GM23338 (cell line): ENCODE results near the gene UNC5C. TPM values are rescaled to one million over a fixed set of nuclear protein-coding genes. Genes with fewer than 3 reads are reported as not detected.

Experiments used
- ATAC-seq: fragments of 200-7000 bp; cut with Tn5 transposase; 3 replicates; pipeline ENCODE4 v1.9.1; 2020
- DNase-seq: peaks from one replicate; pipeline ENCODE4 v3.0.0-alpha.2; 2015; ENCODE audit warnings: low spot score
- H2AFZ ChIP-seq: fragments of 200-600 bp; sonication (generic); 2 replicates; pipeline ENCODE4 v1.8.0; 2016; ENCODE audit warnings: antibody characterized with exemption, mild to moderate bottlenecking, moderate library complexity
- H3F3A ChIP-seq: fragments of 200-600 bp; sonication (generic); replicated peaks from 2 replicates; pipeline ENCODE4 v1.8.0; 2017; ENCODE audit warnings: antibody characterized with exemption, mixed run types, low read depth
- H3K27ac ChIP-seq: fragments of 200-600 bp; sonication (generic); 2 replicates; pipeline ENCODE4 v1.6.1; 2016; ENCODE audit warnings: low read depth
- H3K27me3 ChIP-seq: fragments of 200-600 bp; sonication (generic); 2 replicates; pipeline ENCODE4 v1.8.0; 2016; ENCODE audit warnings: mild to moderate bottlenecking, mixed run types, moderate library complexity; ENCODE audit not compliant: insufficient read depth
- H3K36me3 ChIP-seq: fragments of 200-600 bp; sonication (generic); 2 replicates; pipeline ENCODE4 v1.8.0; 2016; ENCODE audit warnings: mild to moderate bottlenecking; ENCODE audit not compliant: insufficient read depth
- H3K4me1 ChIP-seq: fragments of 200-600 bp; sonication (generic); 2 replicates; pipeline ENCODE4 v1.8.0; 2016; ENCODE audit warnings: mild to moderate bottlenecking, moderate library complexity; ENCODE audit not compliant: insufficient read depth
- H3K4me2 ChIP-seq: fragments of 200-600 bp; sonication (generic); 2 replicates; pipeline ENCODE4 v1.7.1; 2017; ENCODE audit warnings: mixed run types
- H3K4me3 ChIP-seq: fragments of 200-600 bp; sonication (generic); 2 replicates; pipeline ENCODE4 v1.6.1; 2016; ENCODE audit warnings: mixed run types
- H3K79me2 ChIP-seq: fragments of 200-600 bp; sonication (generic); replicated peaks from 2 replicates; pipeline ENCODE4 v1.8.0; 2017; ENCODE audit warnings: mild to moderate bottlenecking; ENCODE audit not compliant: insufficient read depth
- H3K9me2 ChIP-seq: fragments of 200-600 bp; sonication (generic); 2 replicates; pipeline ENCODE4 v1.8.0; 2017; ENCODE audit not compliant: insufficient read depth
- H4K20me1 ChIP-seq: fragments of 200-600 bp; sonication (generic); replicated peaks from 2 replicates; pipeline ENCODE4 v1.8.0; 2017; ENCODE audit warnings: mild to moderate bottlenecking; ENCODE audit not compliant: insufficient read depth
- H3K27ac Mint-ChIP-seq: 2 replicates; pipeline ENCODE4 v1.8.0; 2020; ENCODE audit warnings: inconsistent platforms, mild to moderate bottlenecking, moderate library complexity, mixed read lengths
- H3K27me3 Mint-ChIP-seq: 3 replicates; pipeline ENCODE4 v1.8.0; 2022; ENCODE audit warnings: low read depth, mild to moderate bottlenecking, moderate library complexity, mixed read lengths, inconsistent platforms; ENCODE audit not compliant: insufficient read depth, poor library complexity
- H3K36me3 Mint-ChIP-seq: 3 replicates; pipeline ENCODE4 v1.8.0; 2021; ENCODE audit warnings: low read depth, mild to moderate bottlenecking, inconsistent platforms, moderate library complexity, mixed read lengths
- H3K4me1 Mint-ChIP-seq: 3 replicates; pipeline ENCODE4 v1.8.0; 2020; ENCODE audit warnings: mild to moderate bottlenecking, inconsistent platforms, mixed read lengths
- H3K4me3 Mint-ChIP-seq: 3 replicates; pipeline ENCODE4 v1.8.0; 2021; ENCODE audit warnings: moderate library complexity, mild to moderate bottlenecking, inconsistent platforms, mixed read lengths
- H3K9me3 Mint-ChIP-seq: 3 replicates; pipeline ENCODE4 v1.8.0; 2020; ENCODE audit warnings: moderate library complexity, mild to moderate bottlenecking, inconsistent platforms, mixed read lengths
- CREB1 ChIP-seq: fragments of 250-450 bp; sonication (Bioruptor Pico); IDR thresholded peaks from 2 replicates; pipeline ENCODE4 v1.5.0; 2020; ENCODE audit warnings: low read depth, mild to moderate bottlenecking, moderate library complexity
- EZH2 ChIP-seq: fragments of 200-600 bp; sonication (generic); IDR thresholded peaks from one replicate; pipeline ENCODE4 v1.8.0; 2017; ENCODE audit warnings: antibody characterized with exemption, mild to moderate bottlenecking, low read depth; ENCODE audit not compliant: unreplicated experiment
- EZH2phosphoT487 ChIP-seq: fragments of 200-600 bp; sonication (generic); IDR thresholded peaks from one replicate; pipeline ENCODE4 v1.8.1; 2018; ENCODE audit warnings: antibody characterized with exemption; ENCODE audit not compliant: unreplicated experiment
- JUNB ChIP-seq: IDR thresholded peaks from one replicate; pipeline ENCODE4 v1.6.1; 2016; ENCODE audit warnings: antibody characterized with exemption; ENCODE audit not compliant: unreplicated experiment
- NANOG ChIP-seq: IDR thresholded peaks from 2 replicates; pipeline ENCODE4 v1.6.1; 2016; ENCODE audit warnings: antibody characterized with exemption, borderline replicate concordance
- POLR2AphosphoS5 ChIP-seq: IDR thresholded peaks from 2 replicates; pipeline ENCODE4 v1.6.1; 2016; ENCODE audit warnings: antibody characterized with exemption, low read depth
- STAT1 ChIP-seq: IDR thresholded peaks from one replicate; pipeline ENCODE4 v1.6.1; 2016; ENCODE audit warnings: antibody characterized with exemption; ENCODE audit not compliant: unreplicated experiment
- ZNF331 ChIP-seq: fragments of 250-450 bp; sonication (Bioruptor Pico); IDR thresholded peaks from 2 replicates; pipeline ENCODE4 v1.5.0; 2020; ENCODE audit warnings: low read depth, mild to moderate bottlenecking, moderate library complexity
- polyA plus RNA-seq: library from polyadenylated mRNA; unstranded; fragments of >200 nt; fragmentation: Nextera tagmentation; extraction: Ambion mirVana; gene quantifications from 2 replicates; pipeline ENCODE4 v1.2.1, GENCODE V29; 2016
- total RNA-seq: library from RNA; depleted of rRNA; stranded (reverse); fragments of >200 nt; shearing (Covaris generic); gene quantifications from 2 replicates; pipeline ENCODE4 v1.2.3, GENCODE V29; 2014
- TF ChIP-seq, protein P1 (sequence below): fragments of 250-450 bp; sonication (Bioruptor Pico); IDR thresholded peaks from 2 replicates; pipeline ENCODE4 v1.5.0; 2020; ENCODE audit warnings: mild to moderate bottlenecking, moderate library complexity
- TF ChIP-seq, protein P2 (sequence below): IDR thresholded peaks from 2 replicates; pipeline ENCODE4 v1.6.1; 2016; ENCODE audit warnings: antibody characterized with exemption
- TF ChIP-seq, protein P3 (sequence below): IDR thresholded peaks from one replicate; pipeline ENCODE4 v1.6.1; 2018; ENCODE audit warnings: antibody characterized with exemption; ENCODE audit not compliant: unreplicated experiment

The UNC5C gene
- total and polyA plus RNA-seq, 2 experiments from 2014 or later, result 0.08 to 0.21 TPM

DNA sequence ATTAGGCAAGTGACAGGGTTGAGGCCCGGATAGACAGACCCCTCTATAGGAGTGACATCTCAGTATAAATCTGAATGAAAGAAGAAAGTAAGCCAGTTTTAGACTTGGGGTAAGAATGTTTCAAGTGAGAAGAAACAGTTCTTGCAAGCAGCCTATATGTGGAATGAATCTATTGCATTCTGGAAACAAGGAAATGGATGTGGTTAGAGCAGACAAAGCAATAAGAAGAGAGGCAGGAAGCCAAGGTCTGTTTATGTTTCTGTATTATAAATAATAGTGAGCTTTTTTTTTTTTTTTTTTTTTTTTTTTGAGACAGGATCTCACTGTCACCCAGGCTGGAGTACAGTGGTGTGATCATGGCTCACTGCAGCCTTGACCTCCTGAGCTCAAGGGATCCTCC lies 255.8 kb downstream of the UNC5C start (continued):
- TF ChIP-seq, protein P1, sequence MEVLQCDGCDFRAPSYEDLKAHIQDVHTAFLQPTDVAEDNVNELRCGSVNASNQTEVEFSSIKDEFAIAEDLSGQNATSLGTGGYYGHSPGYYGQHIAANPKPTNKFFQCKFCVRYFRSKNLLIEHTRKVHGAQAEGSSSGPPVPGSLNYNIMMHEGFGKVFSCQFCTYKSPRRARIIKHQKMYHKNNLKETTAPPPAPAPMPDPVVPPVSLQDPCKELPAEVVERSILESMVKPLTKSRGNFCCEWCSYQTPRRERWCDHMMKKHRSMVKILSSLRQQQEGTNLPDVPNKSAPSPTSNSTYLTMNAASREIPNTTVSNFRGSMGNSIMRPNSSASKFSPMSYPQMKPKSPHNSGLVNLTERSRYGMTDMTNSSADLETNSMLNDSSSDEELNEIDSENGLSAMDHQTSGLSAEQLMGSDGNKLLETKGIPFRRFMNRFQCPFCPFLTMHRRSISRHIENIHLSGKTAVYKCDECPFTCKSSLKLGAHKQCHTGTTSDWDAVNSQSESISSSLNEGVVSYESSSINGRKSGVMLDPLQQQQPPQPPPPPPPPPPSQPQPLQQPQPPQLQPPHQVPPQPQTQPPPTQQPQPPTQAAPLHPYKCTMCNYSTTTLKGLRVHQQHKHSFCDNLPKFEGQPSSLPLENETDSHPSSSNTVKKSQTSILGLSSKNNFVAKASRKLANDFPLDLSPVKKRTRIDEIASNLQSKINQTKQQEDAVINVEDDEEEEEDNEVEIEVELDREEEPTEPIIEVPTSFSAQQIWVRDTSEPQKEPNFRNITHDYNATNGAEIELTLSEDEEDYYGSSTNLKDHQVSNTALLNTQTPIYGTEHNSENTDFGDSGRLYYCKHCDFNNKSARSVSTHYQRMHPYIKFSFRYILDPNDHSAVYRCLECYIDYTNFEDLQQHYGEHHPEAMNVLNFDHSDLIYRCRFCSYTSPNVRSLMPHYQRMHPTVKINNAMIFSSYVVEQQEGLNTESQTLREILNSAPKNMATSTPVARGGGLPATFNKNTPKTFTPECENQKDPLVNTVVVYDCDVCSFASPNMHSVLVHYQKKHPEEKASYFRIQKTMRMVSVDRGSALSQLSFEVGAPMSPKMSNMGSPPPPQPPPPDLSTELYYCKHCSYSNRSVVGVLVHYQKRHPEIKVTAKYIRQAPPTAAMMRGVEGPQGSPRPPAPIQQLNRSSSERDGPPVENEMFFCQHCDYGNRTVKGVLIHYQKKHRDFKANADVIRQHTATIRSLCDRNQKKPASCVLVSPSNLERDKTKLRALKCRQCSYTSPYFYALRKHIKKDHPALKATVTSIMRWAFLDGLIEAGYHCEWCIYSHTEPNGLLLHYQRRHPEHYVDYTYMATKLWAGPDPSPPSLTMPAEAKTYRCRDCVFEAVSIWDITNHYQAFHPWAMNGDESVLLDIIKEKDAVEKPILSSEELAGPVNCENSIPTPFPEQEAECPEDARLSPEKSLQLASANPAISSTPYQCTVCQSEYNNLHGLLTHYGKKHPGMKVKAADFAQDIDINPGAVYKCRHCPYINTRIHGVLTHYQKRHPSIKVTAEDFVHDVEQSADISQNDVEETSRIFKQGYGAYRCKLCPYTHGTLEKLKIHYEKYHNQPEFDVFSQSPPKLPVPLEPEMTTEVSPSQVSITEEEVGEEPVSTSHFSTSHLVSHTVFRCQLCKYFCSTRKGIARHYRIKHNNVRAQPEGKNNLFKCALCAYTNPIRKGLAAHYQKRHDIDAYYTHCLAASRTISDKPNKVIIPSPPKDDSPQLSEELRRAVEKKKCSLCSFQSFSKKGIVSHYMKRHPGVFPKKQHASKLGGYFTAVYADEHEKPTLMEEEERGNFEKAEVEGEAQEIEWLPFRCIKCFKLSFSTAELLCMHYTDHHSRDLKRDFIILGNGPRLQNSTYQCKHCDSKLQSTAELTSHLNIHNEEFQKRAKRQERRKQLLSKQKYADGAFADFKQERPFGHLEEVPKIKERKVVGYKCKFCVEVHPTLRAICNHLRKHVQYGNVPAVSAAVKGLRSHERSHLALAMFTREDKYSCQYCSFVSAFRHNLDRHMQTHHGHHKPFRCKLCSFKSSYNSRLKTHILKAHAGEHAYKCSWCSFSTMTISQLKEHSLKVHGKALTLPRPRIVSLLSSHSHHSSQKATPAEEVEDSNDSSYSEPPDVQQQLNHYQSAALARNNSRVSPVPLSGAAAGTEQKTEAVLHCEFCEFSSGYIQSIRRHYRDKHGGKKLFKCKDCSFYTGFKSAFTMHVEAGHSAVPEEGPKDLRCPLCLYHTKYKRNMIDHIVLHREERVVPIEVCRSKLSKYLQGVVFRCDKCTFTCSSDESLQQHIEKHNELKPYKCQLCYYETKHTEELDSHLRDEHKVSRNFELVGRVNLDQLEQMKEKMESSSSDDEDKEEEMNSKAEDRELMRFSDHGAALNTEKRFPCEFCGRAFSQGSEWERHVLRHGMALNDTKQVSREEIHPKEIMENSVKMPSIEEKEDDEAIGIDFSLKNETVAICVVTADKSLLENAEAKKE (CRISPR knock-in tag), result no peak
- TF ChIP-seq EZH2phosphoT487 (no peak), ZNF331 (CRISPR knock-in tag) (no peak), STAT1 (no peak), POLR2AphosphoS5 (no peak), EZH2 (no peak)
- TF ChIP-seq, protein P2, sequence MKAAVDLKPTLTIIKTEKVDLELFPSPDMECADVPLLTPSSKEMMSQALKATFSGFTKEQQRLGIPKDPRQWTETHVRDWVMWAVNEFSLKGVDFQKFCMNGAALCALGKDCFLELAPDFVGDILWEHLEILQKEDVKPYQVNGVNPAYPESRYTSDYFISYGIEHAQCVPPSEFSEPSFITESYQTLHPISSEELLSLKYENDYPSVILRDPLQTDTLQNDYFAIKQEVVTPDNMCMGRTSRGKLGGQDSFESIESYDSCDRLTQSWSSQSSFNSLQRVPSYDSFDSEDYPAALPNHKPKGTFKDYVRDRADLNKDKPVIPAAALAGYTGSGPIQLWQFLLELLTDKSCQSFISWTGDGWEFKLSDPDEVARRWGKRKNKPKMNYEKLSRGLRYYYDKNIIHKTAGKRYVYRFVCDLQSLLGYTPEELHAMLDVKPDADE, result no peak

DNA sequence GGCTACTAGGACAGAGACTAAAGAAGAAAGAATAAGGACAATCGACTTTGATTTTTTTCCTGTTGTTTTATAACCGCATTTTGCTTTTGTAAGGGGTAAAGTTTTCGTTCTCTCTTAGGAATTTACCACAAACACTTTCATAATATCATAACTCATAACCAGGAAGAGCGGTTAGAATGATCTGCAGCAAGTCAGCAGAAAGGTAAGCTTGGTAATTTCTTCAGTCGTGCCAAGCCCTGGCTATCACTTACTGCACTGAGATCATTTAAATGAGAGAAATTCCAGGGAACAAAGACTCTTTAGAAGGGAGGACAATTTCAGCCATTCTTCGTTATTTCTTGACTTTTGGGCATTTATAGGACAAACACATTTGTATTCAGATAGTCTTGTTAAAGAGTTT lies 258.1 kb downstream of the UNC5C start:
- Mint-ChIP-seq H3K4me1 (peaks cover 5% of the 10 kb centered on the region; the same call in 1 of the 3 replicates), H3K9me3 (peaks cover 5% of the 10 kb centered on the region), H3K27me3 (no peaks in the 10 kb centered on the region), H3K36me3 (peaks cover 4% of the 10 kb centered on the region; the same call in 2 of the 3 replicates), H3K27ac (no peak overlapping the region), H3K4me3 (no peak overlapping the region)
- no peak overlapping the region for H3K4me2 ChIP-seq
- no peak overlapping the region for H2AFZ ChIP-seq
- no peak for DNase-seq
- H3K4me3 ChIP-seq, result no peak overlapping the region
- no peaks in the 10 kb centered on the region for H3K27me3 ChIP-seq
- H3F3A ChIP-seq, result no peaks in the 10 kb centered on the region
- no peaks in the 10 kb centered on the region for H3K36me3 ChIP-seq
- no peak for ATAC-seq
- H3K4me1 ChIP-seq, result no peaks in the 10 kb centered on the region
- H3K79me2 ChIP-seq, result no peaks in the 10 kb centered on the region
- H3K9me2 ChIP-seq, result no peaks in the 10 kb centered on the region
- H4K20me1 ChIP-seq, result no peaks in the 10 kb centered on the region
- H3K27ac ChIP-seq, result no peak overlapping the region
- no peak for TF ChIP-seq EZH2
- TF ChIP-seq CREB1, result no peak
- no peak for TF ChIP-seq STAT1
- no peak for TF ChIP-seq ZNF331 (CRISPR knock-in tag)
- TF ChIP-seq, protein P3, sequence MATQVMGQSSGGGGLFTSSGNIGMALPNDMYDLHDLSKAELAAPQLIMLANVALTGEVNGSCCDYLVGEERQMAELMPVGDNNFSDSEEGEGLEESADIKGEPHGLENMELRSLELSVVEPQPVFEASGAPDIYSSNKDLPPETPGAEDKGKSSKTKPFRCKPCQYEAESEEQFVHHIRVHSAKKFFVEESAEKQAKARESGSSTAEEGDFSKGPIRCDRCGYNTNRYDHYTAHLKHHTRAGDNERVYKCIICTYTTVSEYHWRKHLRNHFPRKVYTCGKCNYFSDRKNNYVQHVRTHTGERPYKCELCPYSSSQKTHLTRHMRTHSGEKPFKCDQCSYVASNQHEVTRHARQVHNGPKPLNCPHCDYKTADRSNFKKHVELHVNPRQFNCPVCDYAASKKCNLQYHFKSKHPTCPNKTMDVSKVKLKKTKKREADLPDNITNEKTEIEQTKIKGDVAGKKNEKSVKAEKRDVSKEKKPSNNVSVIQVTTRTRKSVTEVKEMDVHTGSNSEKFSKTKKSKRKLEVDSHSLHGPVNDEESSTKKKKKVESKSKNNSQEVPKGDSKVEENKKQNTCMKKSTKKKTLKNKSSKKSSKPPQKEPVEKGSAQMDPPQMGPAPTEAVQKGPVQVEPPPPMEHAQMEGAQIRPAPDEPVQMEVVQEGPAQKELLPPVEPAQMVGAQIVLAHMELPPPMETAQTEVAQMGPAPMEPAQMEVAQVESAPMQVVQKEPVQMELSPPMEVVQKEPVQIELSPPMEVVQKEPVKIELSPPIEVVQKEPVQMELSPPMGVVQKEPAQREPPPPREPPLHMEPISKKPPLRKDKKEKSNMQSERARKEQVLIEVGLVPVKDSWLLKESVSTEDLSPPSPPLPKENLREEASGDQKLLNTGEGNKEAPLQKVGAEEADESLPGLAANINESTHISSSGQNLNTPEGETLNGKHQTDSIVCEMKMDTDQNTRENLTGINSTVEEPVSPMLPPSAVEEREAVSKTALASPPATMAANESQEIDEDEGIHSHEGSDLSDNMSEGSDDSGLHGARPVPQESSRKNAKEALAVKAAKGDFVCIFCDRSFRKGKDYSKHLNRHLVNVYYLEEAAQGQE, result no peak
- TF ChIP-seq NANOG, result no peak
- TF ChIP-seq JUNB, result no peak
- TF ChIP-seq POLR2AphosphoS5, result no peak
